IPS DF 19.7 (cell line): Measurements from ENCODE around the gene OLFM1.

ENCODE experiments used
- DNase-seq: peaks from one replicate; pipeline ENCODE4 v3.0.0-alpha.2; 2013; ENCODE audit warnings: low read depth, low spot score

Gene OLFM1

DNA sequence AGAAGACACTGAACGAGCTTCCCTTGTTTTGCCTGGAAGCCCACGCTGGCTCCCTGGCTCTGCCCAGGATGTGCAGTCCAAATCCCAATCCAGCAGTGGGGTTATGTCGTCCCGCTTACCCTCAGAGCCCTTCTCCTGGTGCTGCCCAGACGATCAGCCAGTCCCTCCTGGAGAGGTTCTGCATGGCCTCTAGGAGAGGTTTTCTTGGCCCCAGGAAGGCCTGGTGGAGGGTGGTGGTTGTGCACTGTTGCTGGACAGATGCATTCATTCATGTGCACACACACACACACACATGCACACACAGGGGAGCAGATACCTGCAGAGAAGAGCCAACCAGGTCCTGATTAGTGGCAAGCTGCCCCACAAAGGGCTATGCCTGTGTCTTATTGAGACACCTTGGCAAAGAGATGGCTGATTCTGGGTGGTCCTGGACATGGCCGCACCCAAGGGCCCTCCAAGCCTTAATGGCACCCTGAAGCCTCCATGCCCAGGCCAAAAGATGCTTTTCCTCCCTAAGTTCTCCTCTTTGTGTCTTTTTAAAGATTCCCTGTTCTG is 10.5 kb upstream of the OLFM1 start:
- no peak for DNase-seq

DNA sequence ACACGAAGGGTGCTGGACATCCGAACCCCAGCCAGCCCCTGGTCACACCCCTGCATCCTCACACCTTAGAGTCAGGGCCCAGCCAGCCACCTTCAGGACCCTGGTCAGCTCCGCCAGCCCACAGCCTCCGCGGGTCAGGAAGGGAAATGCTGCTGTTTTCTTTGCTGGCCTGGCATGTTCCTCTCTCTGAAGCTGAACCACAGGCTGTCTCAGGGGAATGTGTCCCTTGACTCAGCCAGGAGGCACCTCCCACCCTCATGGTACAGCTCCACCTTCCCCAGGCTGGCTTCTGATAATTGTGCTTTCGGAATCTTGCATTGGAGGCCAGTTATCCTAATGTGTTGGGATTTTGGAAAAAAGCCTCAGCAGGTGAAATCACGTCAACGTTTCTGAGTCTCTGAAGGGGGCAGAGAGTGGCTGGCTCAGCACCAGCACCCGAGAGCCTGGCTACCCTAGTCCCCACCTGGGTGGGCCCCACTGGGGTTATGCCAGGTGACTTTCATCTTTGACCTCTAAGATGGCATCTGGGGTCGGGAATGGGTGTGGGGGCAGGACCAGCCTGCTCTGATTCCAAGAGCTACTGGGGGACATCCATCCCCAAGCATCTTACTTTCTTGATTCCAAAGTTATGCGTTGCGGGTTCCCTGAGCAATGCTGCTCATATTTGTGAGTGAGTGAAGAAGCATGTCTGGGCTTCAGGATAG is 9.8 kb upstream of the OLFM1 start:
- DNase-seq: no peak

DNA sequence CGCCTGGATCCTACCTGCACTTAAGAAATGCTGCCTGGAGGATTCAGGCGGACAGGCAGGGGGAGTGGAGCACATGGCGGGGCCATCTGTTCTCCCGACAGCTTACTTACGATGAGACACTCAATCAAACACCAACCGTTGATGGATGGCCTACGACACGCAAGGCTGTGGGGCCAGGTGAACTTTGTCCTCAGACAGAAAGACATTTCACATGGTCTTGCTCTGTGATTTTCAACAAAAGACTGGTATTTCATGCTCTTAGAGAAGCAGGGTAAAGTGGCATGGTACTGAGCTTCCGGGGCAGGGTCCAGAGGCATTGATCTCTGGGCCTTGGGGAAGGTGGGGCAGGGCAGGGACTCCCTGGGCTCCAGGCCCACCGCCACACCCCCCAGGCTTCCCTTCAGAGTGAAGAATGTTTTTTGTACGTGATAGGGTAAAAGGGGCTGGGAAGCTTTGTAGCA is 9.1 kb upstream of the OLFM1 start:
- DNase-seq: no peak

DNA sequence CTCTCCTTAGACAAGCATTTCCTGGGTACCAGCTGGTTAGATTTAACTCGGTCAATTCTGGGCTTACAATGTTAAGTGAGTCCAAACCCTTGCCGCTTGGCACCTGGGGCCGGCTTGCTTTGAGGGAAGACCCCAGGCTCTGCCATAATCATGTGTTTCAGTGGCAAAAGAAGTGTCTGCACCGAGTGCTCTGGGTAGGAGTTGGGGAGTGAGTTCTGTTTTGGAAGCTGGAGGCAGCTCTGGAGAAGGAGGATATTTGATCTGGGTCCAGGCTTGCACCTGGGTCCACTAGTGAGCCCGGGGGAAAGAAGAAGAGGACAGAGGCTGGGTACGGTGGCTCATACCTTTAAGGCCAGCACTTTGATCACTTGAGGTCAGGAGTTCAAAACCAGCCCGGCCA is 8.4 kb upstream of the OLFM1 start:
- no peak for DNase-seq

DNA sequence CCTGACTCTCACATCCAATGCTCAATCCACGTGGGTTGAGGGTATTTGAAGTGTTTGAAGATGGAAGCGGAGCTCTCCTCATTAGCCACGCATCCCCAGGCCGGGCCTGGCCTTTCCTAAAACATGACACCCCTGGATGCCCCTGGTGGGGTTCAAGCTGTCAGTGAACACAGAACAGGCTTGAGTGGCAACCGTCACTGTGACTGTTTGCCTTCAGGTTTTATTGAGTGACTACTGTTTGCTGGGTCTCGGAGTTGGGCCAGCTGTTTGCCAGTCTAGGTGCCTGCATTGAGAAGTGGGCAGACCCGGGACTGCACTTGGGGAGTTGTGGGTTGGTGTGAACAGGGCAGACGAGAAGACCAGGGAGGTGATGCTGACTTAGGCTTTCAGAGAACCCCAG is 7.8 kb upstream of the OLFM1 start:
- DNase-seq: no peak

DNA sequence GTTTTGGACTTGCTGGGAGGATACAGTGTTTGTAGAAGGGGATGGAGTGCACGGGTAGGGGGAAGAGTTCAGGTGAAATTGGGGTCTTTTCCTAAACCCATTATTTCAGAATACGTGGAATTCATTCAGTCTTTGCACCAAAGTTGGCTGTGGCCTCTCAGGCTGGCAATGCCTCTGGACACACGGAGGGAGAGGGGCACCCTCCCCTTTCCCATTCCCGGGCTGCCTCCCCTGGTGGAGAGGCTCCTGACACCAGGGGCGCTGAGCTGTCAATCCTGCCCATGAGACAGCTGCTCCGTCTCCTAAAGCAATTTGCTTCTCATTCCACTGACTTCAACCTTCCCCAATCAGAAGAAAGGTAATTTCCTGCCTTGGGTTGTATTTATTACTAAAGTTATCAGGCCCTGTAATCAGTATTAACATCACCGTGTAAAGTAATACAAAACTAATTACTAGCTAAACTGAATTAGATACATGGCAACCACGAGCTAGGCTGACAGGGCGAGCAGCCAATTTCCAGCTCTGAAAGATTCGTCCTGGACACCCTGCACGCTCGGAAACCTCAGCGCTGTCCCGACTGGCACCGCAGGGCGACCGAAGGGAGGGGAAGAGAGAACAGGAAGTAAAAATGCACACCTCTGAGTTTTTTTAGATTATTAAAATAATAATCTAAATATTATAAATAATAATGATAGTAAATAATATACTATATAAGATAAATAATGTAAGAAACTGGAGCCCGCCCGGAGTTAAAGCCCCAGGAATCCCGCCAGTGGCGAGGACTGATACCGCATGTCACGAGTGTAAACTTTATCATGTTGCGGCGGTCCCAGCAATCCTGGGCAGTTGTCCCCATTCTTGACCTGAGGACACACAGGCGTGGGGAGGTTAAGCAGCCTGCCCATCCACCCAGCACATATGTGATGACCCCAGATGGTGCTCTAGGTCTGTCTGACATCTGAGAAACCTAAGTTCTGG is 6.9 kb upstream of the OLFM1 start:
- no peak for DNase-seq

DNA sequence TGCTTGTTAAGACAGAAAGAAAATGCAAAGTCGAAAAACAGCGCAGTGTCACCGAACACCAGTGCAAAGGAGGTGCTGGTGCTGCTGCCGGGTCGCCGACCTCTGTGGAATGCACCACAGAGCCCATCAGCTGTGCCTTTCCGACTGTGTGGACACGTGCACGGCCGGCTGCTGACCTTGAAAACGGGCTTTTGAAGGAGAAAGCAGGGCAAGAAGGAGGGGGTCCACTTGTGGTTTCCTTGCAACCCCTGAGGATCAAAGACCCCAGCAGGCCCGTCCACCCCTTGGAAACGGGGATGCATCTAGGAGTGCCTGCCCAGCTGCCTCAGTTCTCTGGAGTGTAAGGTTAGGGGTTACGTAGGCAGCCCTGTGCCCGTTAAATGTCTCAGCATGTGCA is 6.2 kb upstream of the OLFM1 start:
- no peak for DNase-seq

DNA sequence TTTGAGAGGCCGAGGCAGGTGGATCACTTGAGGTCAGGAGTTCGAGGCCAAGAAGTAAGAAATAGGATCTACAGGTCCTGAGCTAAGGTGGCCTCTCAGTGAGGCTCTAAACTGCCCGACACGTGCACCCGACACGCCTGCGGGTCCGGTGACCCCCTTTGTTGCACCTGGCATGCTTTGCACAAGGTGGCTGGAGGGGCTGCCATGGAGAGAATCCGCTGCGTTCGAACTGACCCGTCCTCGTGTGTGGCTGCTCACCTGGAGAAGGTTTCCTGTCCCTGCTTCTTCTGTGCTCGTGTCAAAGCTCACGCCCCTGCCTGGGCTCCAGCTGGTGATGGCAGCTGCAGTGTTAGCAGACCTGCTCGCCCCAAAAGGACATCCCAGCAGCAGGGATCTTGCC is 5.7 kb upstream of the OLFM1 start:
- DNase-seq: no peak

DNA sequence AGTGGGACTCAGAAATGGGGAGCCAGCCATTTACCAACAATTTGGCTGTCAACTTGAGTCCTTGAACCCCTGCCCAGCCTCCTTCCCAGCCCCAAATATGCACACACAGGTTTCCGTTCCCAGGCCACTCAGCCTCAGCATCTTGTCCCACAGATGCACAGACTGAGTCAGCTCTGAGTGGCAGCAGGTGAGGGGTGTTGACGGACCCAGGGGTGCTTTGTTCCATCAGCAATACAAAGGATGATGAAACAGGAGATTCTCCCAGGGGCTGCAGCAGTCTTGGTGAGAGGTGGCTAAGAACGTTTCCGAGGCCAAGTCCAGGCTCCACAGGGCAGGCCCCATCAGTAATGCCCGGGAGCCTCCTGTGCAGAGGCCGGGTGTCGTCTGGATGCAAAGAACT is 4.9 kb upstream of the OLFM1 start:
- no peak for DNase-seq

DNA sequence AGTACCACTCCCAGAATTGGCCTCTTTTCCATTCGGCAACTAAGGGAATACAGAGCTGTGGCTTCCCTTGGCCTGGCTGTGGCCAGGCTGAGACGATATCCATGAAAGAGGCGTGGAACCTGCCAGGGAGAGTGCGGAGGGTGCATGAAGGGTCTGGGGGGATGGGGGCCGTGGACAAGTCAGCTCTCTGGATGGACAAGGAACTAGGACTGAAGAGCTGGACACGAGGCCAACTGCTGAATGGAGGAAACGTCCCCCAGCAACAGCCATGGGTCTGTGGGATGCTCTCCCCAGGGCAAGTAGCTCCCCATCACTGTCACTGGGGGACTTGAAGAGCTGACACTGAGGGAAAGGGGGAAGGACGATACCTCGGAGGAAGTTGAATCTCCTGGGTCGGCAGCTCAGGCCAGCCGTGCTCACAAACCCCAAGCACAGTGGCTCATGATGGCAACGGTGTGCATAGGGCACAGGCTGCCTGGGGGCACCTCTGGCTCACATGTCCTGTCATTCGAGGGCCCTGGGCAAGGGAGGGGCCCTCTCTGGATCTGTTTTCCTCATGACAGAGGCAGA is 4.1 kb upstream of the OLFM1 start:
- DNase-seq: no peak

DNA sequence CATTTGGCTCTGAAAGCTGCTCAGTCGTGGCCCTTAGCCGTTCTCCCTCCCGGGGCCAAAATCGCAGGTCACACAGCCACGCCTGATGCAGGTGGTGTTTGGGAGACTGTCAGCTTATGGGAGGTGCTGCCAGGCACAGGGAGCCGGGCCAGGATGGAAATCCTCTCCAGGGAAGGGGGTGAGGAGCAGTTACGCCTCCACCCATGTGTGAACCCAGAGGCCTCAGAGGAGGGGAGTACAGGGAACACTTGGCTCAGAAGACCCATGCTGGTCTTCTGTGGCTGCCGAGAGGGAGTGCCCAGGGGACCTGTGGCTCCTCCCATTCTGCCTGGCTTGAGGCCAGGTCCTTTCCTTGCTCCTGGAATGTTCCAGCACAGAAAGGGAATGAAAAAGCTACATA is 3.6 kb upstream of the OLFM1 start:
- no peak for DNase-seq

DNA sequence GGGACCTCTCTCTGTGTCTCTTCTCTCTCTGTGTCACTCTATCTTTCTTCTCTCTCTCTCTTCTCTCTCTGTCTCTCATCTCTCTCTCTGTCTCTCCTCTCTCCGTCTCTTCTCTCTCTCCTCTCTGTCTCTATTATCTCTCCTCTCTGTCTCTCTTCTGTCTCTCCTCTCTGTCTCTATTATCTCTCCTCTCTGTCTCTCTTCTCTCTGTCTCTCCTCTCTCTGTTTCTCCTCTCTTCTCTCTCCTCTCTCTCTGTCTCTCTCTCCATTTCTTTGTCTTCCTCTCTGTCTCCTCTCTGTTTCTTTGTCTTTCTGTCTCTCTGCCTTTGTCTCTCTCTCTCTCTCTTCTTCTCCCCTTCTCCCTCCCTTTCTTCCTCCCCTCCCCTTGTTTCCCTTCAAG is 3.2 kb upstream of the OLFM1 start:
- DNase-seq: no peak

DNA sequence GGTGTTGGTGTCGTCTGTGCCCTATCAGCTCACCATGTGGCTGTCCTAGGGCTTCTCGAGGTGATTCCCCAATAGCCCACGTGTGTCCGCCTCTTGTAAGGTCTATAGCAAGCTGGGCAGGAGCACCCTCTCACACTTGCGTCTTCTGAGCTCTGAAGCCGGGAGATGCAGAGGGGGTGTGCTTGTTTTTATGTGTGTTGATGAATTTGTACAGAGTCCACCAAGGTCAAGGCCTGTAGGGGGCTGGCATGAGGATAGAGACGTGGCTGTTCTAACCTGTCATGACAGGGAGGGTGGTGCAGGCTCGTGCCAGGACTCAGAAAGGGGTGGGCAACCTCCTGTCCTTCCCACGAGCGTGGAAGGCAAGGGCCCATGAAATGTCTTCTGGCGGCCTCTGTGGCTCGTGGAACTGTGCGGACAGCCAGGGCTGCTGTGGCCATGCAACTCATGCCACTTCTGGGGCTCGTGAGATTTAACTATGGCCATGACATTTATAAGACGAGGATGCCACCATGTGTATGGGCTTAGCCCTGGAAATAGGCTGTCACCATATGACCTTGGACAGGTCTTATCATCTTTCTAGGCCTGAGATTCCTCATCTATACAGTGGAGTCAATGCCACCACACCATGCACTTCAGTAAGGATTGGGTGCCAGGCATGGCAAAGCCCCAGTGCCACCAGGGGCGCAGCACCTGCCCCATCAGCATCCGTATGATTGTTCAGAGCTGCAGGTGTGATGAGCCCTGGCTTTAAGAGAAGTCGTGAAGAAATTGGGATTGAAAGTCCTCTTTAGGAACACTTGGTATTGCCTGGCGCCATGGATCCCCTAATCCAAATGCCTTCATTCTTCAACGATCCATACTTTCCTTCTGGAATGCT is 2.3 kb upstream of the OLFM1 start:
- no peak for DNase-seq

DNA sequence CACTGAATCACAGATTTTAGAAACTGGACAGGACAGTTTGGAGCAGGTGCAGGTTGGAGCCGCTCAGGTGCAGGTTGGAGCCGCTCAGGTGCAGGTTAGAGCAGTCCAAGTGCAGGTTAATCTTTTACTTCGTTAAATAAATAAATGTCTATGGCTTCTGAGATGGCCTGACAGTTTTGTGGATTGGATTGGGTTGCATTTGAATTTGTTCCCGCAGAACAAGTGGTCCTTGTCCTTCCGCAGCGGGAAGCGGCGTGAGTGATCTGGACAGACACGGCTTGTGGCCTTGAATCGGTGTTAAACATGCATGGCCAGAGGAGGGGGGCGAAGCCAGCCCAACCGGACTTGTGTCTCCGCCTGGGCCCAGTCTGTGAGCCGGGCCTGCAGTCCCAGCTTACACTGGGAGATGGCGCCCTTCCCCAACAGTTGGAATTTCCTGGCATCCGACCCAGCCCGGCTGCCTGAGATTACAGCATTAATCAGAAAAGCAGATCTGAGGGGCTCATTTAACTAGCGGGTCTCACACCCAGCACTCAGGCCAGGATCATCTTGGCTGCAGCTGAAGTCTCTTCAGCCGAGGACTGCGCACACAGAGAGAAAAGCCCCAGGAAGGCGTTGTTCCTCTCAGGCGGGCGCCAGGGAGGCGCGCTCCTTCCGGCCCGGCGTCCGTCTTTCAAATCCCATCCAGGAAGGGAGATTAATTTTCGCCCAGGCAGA is 1.5 kb upstream of the OLFM1 start:
- DNase-seq: no peak

DNA sequence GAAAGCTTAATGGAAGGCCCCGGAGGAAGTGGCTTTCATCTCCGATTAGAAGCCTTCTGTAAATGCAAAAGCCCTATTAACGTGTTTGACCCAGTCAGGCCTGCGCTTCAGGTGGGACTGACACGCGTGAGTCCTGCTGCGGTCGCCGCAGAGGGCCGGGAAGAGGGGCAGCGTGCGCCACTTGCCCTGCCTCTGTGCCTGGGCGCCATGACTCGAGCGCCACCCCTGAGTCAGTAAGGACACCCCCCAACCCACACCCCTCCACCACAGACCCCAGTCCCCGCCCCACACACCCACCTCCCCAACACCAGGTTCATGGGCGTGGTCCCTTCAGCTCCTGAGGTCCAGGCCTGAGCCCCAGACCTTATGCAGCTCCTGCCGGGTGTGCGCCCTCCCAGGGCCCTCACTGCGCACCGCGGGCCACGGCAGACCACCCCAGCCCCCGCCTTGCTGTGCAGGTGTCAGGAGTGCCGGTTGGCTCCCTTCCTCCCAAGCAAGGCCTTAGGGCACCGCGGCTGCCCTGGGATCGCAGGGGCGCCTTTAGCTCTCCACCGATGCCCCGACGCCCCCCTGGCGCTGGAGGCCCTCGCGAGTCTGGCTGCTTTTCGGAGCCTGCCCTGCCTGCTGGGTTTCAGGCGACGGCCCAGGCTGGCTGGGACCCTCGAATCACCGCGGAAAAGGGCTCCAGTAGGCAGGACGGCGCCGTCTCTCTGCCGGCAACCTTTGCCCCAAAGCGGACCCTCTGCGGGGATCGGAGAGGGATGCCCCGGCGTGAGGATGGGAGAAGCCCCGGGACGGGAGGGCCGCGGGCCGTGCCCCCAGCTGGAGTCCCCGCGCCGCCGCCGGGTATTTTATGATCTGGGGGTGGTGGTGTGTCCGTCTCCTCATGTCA is 625 bp upstream of the OLFM1 start:
- no peak for DNase-seq

DNA sequence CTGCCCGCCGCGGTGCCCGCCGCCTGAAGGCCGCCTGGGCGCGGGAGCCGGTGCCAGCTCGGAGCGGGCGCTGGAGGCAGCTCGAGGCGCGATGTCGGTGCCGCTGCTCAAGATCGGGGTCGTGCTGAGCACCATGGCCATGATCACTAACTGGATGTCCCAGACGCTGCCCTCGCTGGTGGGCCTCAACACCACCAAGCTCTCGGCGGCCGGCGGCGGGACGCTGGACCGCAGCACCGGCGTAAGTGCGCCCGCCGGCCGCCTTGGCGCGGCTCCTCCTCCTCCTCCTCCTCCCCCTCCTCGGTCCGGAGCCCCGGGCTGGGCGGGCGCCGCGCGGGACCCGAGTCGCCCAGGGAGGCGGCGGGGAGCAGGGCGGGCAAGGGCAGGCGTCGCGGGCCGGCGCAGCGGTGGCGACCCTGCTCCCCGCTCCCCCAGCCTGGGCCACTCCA is 455 bp downstream of the OLFM1 start:
- DNase-seq: no peak

DNA sequence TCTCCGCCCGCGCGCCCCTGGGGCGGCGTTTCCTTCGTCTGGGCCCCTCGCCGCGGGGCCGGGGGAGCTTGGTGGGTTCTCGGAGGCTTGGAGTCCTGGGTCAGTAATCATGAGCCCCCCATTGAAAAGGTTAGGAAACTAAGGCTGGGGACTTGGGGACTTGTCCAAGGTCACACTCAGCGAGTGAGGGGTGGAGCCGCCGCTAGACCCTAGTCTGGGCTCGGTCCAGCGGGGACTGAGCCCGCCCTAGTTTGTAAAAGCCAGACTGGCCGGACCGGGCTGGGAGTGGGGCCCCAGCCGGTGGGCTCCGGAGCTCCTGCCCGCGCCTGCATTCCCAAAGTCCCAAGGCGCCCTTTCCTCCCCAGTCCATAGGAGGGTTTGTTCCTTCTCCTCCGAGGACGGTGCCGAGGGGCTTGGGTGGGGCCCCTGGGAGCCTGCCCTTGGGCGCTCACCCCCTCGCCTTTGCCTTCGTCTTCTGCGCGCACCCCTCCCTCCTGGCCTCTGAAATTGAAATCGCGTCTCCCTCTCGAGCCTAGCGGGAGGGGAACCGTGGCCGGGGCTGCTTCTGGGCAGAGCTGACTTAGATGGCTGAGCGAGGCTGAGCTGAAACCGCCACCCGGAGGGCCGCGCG is 995 bp downstream of the OLFM1 start:
- no peak for DNase-seq

DNA sequence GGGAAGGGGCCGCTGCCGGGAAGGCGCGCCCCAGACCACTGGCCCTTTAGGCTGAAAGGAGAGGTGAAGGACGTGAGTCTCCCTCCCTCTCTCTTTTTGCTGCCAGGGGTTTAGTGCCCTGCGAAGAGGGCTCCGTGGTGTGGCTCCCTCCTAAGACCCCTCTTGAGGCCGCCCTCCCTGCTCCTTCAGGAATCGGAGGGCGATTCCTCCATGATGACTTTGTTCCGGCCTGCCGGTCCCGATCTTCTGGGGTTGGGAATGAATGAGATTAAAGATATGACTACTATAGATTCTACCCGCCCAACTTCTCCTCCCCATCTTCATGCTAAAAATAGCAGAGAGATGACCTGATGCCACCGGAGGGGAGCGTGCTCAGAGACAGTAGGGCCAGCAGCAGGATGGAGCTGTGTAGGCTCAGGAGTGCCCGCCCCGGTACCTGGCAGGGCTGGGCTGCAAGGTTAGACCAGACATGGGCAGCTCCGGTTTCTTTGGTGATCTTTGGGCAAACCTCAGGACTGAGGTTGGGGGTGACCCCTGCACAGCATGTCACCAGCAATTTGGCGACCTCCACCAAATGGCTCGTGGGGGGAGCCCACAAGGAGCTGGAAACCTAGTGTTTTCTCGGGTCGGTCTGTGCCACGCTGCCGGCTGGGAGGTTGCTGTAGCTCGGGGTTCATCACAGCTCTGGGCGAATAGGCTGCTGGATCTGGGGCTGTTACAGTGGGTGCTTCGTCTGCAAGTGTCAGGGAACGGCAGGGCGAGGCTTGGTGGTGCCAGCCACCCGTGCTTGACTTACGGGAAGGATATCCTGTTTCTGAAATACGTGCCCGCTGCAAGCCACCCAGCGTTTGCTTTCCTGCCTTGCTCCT is 1.7 kb downstream of the OLFM1 start:
- DNase-seq: no peak
